Stimulated activated CD8-positive, alpha-beta memory T cell treated with anti-CD3 and anti-CD28 coated beads, Interleukin-15, amount 100 ng/mL, for 24 hours (primary cell): ENCODE data around the gene MPP2.
"Not testable (repeated sequence)": the region's sequence is repeated elsewhere in the genome, so short reads cannot be mapped to it uniquely, and the experiment has no call there.

ENCODE experiments used
- DNase-seq: peaks from one replicate; pipeline ENCODE4 v3.0.0-alpha.2; 2020; ENCODE audit warnings: low read depth

MPP2 gene

DNA sequence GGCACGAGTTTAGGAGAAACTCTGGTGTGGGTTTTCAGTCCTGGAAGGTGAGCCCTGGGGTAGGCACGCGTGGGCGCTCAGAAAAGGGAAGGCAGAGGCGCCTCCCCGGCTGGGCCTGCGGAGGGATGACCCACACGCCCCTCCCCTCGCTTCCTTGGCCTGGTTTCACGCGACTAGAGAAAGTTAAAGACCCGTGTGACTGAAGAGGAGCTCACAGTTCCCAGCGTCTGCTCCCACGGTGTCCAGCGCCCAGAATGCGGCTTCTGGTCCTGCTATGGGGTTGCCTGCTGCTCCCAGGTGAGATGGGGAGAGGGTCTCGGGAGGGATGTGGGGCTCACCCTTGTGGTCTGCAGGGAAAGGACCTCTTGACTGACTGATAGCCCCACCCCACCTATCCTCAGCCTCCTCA, 60.4 kb downstream of the MPP2 start, which contains the start of gene CD300LG:
Gene CD300LG, plus strand, starts transcription at position 214 of the 409 bp plus-strand sequence. Its CDS starts 41 bp downstream, at position 255.
- no peak for DNase-seq

DNA sequence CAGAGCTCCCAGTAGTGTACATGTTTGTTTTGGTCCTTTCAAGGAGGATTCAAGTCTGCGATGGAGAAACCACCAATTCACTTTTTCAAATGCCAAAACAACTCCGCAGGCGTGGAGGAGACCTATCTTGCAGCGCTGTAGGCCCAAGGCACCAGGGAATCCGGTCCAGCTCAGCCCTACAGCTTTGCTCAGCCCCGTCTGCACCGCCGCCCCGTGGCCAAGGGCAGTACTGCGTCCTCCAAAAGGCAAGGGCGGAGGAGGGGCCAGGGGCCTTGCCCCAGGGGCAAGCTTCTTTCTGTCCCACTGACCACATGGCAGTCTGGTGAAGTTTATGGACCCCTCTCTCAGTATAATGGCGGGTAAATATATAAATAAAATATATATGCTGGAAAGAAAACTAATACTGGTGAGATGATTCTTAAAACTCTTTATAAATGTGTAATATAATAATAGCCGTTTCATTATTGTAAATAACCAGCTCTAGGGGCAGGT, 61.1 kb downstream of the MPP2 start:
- DNase-seq: peak; percentile 72

- no peak for DNase-seq
Measured at GRCh38 chr17:43845766-43846165, 61.6 kb downstream of the MPP2 start.

DNA sequence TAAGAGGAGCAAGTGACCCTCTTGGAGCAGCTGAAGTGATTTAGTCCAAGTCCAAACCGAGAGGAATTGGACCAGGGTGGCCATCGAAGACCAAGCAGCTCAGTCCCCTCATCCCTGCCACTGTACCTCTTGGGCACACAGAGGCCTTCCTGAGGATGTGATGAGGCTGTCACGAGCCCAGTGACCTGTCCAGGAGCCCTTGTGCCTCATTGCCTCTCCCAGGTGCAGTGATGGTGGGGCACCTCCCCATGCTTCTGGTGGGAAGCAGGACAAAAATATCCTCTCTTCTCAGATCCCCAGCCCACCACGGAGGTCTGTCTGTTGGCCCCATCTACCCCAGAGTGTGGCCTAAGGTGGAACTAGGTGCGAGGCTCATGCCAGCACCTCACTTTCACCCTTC, 63.1 kb downstream of the MPP2 start:
- DNase-seq: no peak

DNA sequence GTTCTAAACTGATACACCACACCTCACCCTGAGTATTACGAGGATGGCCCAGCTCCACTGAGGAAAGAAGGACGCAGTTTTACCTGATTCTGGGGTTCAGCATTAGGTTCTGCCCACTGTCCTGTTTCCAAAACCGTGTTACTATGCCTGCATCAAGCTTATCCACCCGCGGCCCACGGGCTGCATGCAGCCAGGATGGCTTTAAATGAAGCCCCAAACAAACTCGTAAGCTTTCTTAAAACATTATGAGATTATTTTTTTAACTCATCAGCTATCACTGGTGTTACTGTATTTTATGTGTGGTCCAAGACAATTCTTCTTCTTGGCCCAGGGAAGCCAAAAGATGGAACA, 64.4 kb downstream of the MPP2 start:
- no peak for DNase-seq

DNA sequence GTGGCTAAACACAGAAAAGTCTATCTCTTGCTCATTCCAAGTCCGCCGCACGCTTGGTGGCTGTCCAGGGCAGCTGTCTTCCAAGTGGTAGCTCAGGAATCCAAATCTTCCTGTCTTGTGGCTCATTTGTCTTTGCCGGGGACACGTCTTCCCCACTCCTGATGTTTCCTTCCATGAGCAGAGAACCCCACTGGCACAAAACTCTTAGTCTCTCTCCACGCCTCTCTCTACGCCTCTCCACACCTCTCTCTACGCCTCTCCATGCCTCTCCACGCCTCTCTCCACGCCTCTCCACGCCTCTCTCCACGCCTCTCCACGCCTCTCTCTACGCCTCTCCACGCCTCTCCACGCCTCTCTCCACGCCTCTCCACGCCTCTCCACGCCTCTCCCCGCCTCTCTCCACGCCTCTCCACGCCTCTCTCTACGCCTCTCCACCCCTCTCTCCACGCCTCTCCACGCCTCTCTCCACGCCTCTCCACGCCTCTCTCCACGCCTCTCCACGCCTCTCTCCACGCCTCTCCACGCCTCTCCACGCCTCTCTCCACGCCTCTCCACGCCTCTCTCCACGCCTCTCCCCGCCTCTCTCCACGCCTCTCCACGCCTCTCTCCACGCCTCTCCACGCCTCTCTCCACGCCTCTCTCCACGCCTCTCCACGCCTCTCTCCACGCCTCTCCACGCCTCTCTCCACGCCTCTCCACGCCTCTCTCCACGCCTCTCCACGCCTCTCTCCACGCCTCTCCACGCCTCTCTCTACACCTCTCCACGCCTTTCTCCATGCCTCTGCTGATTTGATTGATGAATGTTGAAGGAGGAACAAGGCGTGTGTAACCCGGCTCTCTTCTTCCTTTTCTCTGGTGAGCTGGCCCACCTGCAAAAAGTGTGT, 65.0 kb downstream of the MPP2 start:
- not testable (repeated sequence) for DNase-seq

DNA sequence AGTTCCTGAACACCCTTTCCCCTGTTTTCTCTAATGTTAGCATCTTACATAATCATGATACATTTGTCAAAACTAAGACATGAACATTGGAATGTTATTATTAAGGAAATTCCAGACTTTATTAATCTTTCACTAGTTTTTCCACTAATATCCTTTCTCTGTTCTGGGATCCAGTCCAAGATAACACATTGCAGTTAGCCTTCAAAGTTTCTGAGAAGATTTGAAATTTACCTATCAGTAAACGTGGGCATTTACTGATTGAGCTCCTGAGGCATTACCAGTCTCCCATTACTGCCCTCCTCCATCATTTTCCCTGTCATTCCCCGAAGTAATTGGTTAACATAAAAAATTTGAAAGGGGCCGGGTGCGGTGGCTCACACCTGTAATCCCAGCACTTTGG, 66.1 kb downstream of the MPP2 start:
- no peak for DNase-seq

GRCh38 chr17:43840814-43841213, 66.5 kb downstream of the MPP2 start:
- DNase-seq: no peak

GRCh38 chr17:43839670-43840108, 67.6 kb downstream of the MPP2 start:
- no peak for DNase-seq

DNA sequence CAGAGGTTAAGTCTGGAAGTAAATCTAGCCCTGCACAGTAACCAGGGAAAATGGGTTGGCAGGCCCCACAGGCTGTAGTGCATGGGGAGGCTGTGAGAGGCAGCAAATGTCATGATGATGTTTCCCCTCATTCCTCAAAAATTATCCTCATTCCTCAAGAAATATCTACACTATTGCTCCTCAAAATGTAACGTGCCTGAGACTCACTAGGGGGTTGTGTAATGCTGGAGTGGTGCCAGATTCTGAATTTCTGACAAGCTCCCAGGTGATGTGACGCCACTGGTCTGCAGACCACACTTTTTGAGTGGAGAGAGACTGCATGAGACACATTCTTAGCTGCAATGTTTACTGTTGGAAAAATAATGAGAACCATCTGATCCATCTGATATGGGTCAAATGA, 73.2 kb downstream of the MPP2 start:
- no peak for DNase-seq

DNA sequence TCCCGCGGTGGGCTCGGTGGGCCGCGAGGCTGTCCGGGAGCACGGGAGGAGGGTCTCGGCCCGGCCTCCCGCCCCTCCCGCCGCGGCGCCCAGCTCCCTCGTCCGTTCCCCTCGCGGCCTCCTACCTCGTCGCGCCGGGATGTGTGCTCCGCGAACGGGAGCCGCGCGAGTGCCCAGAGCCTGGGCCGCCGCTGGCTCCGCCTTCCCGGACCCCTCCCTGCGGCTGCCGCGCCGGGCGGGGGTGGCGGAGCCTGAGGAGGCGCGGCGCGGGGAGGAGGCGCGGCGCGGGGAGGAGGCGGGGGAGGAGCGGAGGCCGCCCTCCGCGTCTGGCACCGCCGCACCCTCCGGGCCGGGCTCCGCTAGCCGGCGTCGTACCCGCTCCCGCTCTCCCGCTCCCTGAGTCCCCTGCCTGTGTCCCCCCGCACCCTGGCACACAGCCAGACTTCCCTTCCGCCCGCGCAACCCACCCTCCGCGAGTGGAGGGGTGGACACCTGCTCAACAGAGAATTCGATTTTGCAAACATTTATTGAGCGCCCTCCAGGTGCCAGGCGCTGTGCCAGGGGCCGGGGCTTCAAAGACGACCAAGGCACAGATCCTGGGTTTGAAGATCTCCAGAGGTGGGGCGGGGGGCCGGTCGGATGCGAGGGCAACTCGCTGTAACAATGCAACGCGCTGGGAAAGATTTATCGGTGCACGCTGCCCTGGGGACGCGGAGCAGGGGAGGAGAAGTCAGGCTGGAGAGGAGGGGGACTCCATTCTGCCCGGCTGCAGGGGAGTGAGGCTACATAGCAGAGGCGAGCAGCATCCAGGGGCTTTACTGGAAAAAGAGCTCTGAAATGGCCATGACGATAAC, 74.1 kb downstream of the MPP2 start, which contains the start of gene MPP3:
Gene MPP3, minus strand, starts transcription at position 171 of the 854 bp plus-strand sequence. CDS start 1,240 bp downstream, outside the sequence.
- DNase-seq: no peak

DNA sequence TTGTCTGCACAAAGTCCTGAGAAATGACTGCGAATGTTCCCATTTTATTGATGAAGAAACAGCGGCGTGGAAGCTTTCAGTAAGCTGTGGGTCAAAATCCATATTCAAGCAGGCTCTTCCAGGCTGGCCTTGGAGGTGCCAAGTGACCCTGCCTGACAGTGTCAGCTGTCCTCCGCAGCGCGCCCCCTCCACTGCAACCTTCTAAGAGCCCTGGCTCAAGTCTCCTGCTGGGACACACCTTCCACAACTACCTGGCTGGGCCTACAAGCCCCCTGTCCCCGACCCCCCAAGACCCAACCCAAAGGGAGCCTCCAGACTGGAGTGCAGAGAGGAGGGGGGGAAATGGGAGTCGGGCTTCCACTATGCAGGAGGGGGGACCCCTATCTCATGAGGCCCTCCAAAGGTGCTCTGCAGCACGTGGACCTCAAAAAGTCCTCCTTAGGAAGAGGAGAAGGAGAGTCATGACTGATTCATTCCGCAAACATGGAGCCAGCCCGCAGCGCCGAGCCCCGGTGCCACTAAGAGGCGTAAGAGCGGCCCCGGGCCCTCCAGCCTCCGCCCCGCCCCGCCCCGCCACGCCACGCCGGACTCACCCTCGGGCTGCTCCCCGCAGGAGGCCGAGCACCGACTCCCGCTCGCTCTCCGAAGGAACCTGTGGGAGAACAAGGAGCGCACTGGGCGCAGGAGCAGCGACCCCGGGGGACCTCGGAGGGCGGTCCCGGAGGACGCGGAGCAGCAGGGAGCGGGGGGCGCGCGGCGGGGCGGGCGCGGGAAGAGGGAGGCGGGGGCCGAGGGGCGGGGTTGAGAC, 75.0 kb downstream of the MPP2 start:
- no peak for DNase-seq

GRCh38 chr17:43831633-43832032, 75.7 kb downstream of the MPP2 start:
- no peak for DNase-seq

DNA sequence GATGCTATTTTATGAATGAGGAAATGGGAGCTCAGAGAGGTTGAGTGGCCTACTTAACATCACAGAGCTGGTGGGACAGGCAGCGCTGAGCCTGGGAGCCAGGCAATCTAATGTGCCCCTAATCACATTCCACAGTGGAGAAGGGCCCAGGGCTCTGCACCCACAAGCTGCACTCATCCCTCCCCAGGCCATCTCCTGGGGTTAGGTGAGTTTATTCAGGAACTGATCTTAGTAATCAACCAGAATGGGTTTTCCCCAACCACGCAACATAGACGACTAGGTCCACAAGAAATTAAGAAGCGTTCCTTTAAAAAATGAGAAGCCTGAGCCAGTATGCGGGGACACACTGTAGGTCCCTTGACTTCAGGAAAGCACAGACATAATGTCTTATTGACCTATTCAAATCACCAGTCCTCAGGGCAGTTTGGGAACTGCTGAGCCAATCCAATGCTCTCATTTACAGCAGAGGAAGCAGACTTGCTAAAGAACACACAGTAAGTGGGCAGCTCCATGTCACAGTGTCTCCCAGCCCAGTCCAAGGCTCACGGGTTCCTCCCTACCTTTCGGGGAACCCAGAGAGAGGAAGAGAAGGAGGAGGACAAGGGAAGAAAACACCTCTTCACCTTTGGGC, 76.7 kb downstream of the MPP2 start:
- DNase-seq: no peak

DNA sequence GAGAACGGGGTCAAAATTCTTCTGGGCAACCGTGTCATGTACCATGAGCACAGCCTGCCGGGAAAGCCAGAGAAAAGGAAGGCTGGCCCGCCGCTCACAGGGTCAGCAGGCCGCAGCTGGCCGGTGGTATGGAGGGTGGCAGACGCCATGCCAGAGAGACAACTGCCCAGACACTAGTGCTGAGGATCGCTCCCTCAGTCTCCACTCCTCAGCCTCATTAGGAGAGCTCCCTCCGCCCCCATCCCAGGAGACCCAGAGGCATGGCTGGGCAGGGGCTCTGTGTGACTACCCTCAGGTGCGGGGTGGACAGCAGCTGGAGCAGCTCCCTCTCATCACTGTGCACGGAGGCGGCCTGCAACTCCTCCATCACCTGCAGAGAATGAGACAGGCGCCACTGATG, 77.6 kb downstream of the MPP2 start:
- DNase-seq: no peak

GRCh38 chr17:43827596-43827995, 79.7 kb downstream of the MPP2 start:
- no peak for DNase-seq

DNA sequence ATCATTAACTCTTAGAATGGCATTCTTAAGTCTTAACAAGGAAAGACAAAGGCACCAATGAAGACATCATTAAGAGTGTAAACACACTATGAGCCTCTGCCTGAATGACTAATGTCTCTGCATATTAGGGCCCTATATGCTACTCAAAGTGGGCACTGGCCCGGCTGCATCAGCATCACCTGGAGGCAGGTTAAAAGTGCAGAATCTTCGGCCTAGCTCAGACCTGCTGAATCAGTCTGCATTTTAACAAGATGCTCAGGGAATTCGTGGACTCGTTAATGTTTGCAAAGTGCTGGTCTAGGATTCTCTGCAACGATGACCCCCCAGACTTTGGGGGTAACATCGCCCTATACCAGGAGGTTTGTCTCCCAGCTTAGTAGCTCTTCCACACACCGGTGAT, 81.1 kb downstream of the MPP2 start:
- DNase-seq: no peak

GRCh38 chr17:43825567-43825966, 81.8 kb downstream of the MPP2 start:
- no peak for DNase-seq
